A549 (cell line): ENCODE data around the gene ZFPL1. TPM values are rescaled to one million over a fixed set of nuclear protein-coding genes. Genes with fewer than 3 reads are reported as not detected.

Source experiments
- ATAC-seq, 2 experiments: fragments of 200-7000 bp in 1 of 2; fragments of >200 bp in 1 of 2; cut with Nextera tagmentation in 1 of 2; cut with Tn5 transposase in 1 of 2; 3 replicates each; pipeline versions ENCODE4 v1.8.0 to v1.9.1; 2018 to 2020; ENCODE audit warnings: mild to moderate bottlenecking in 1 of 2, moderate library complexity in 1 of 2
- CTCF ChIA-PET: fragments of 300-600 bp; sonication (Branson Sonifier 250); formaldehyde crosslinking; extraction: SDS; loops from one replicate; lab custom pipeline; 2021; ENCODE audit warnings: antibody characterized with exemption, inconsistent platforms; lab: Yijun Ruan, JAX
- POLR2A ChIA-PET: fragments of 350-600 bp; formaldehyde crosslinking; extraction: SDS; loops from one replicate; lab custom pipeline; 2021; ENCODE audit warnings: antibody characterized with exemption, inconsistent platforms; lab: Yijun Ruan, JAX
- DNase-seq, 2 experiments: peaks; one replicate each; pipeline versions ENCODE4 v3.0.0 to v3.0.0-alpha.2; 2011 to 2016; ENCODE audit warnings: low read depth in 1 of 2, low spot score in 1 of 2
- FAIRE-seq: peaks from 2 replicates; lab custom pipeline; 2011; peaks lifted over from hg19 to GRCh38; lab: Jason Lieb, UNC
- H3K27ac ChIP-seq, 2 experiments: fragments of >200 bp; sonication (Bioruptor Twin); formaldehyde crosslinking; 3 replicates each; pipeline ENCODE4 v1.5.1; 2016 to 2017
- H3K4me1 ChIP-seq: fragments of >200 bp; sonication (Bioruptor Twin); formaldehyde crosslinking; 3 replicates; pipeline ENCODE4 v1.6.1; 2016
- H3K4me2 ChIP-seq: fragments of >200 bp; sonication (Bioruptor Twin); formaldehyde crosslinking; 3 replicates; pipeline ENCODE4 v1.6.1; 2016
- H3K4me3 ChIP-seq: fragments of >200 bp; sonication (Bioruptor Twin); formaldehyde crosslinking; 3 replicates; pipeline ENCODE4 v1.5.1; 2016
- H3K9me3 ChIP-seq: fragments of >200 bp; sonication (Bioruptor Twin); formaldehyde crosslinking; 3 replicates; pipeline ENCODE4 v1.6.1; 2016
- BHLHE40 ChIP-seq: IDR thresholded peaks from 2 replicates; pipeline ENCODE4 v1.6.1; 2012; ENCODE audit warnings: low read depth, low read length, inconsistent platforms
- CBX8 ChIP-seq: fragments of 200-600 bp; sonication (generic); IDR thresholded peaks from 2 replicates; pipeline ENCODE4 v1.6.1; 2016
- CEBPB ChIP-seq, 2 experiments: fragments of >200 bp in 1 of 2; sonication (Bioruptor Twin) in 1 of 2; formaldehyde crosslinking in 1 of 2; IDR thresholded peaks; 2 replicates each; pipeline ENCODE4 v1.6.1; 2012 to 2016
- E2F6 ChIP-seq: IDR thresholded peaks from 2 replicates; pipeline ENCODE4 v1.6.1; 2012; ENCODE audit warnings: low read depth, borderline replicate concordance
- EHF ChIP-seq: fragments of 250-450 bp; sonication (Bioruptor Pico); IDR thresholded peaks from 2 replicates; pipeline ENCODE4 v1.5.0; 2020; ENCODE audit warnings: mild to moderate bottlenecking
- EP300 ChIP-seq, 2 experiments: fragments of >200 bp; sonication (Bioruptor Twin); formaldehyde crosslinking; IDR thresholded peaks; 2 replicates in 1 of 2; 3 replicates in 1 of 2; pipeline ENCODE4 v1.6.1; 2016 to 2017
- FOXS1 ChIP-seq: fragments of 250-450 bp; sonication (Bioruptor Pico); IDR thresholded peaks from 2 replicates; pipeline ENCODE4 v1.5.0; 2020; ENCODE audit warnings: mild to moderate bottlenecking, moderate library complexity
- HDAC2 ChIP-seq: fragments of 200-600 bp; sonication (generic); IDR thresholded peaks from 2 replicates; pipeline ENCODE4 v1.6.1; 2016
- HMGXB4 ChIP-seq: fragments of 250-450 bp; sonication (Bioruptor Pico); IDR thresholded peaks from 2 replicates; pipeline ENCODE4 v1.5.0; 2021; ENCODE audit warnings: mild to moderate bottlenecking, moderate library complexity, borderline replicate concordance
- JUN ChIP-seq, 2 experiments: fragments of >200 bp; sonication (Bioruptor Twin); formaldehyde crosslinking; IDR thresholded peaks; 2 replicates in 1 of 2; 3 replicates in 1 of 2; pipeline ENCODE4 v1.6.1; 2016 to 2017
- KDM1A ChIP-seq: fragments of 200-600 bp; sonication (generic); IDR thresholded peaks from 2 replicates; pipeline ENCODE4 v1.6.1; 2016; ENCODE audit warnings: low read depth, mild to moderate bottlenecking
- MAZ ChIP-seq: fragments of 150-350 bp; IDR thresholded peaks from 2 replicates; pipeline ENCODE4 v1.6.1; 2014; ENCODE audit warnings: antibody characterized with exemption, low read depth, low read length, borderline replicate concordance
- MYC ChIP-seq: IDR thresholded peaks from 2 replicates; pipeline ENCODE4 v1.6.1; 2012; ENCODE audit warnings: mild to moderate bottlenecking, inconsistent platforms, low read length, improper control_type of control experiment, borderline replicate concordance
- NFE2L2 ChIP-seq: fragments of 150-350 bp; conservative IDR thresholded peaks from 2 replicates; pipeline ENCODE4 v1.6.1; 2014; ENCODE audit warnings: low read length
- NPAS2 ChIP-seq: fragments of 250-450 bp; sonication (Bioruptor Pico); IDR thresholded peaks from 2 replicates; pipeline ENCODE4 v1.8.0; 2022; ENCODE audit warnings: mild to moderate bottlenecking, moderate library complexity, borderline replicate concordance
- RAD21 ChIP-seq, 2 experiments: fragments of >200 bp in 1 of 2; sonication (Bioruptor Twin) in 1 of 2; formaldehyde crosslinking in 1 of 2; IDR thresholded peaks in 1 of 2; conservative IDR thresholded peaks in 1 of 2; 2 replicates in 1 of 2; 3 replicates in 1 of 2; pipeline ENCODE4 v1.6.1; 2012 to 2018; ENCODE audit warnings: inconsistent platforms in 1 of 2
- RFX5 ChIP-seq: fragments of 450-650 bp; IDR thresholded peaks from 2 replicates; pipeline ENCODE4 v1.7.1; 2014; ENCODE audit warnings: antibody characterized with exemption, mild to moderate bottlenecking, moderate library complexity
- RNF2 ChIP-seq: fragments of 200-600 bp; sonication (generic); IDR thresholded peaks from 2 replicates; pipeline ENCODE4 v1.6.1; 2016; ENCODE audit warnings: low read depth, mild to moderate bottlenecking, antibody characterized with exemption, moderate library complexity, borderline replicate concordance
- ZC3H11A ChIP-seq: fragments of 450-650 bp; IDR thresholded peaks from 2 replicates; pipeline ENCODE4 v1.6.1; 2014; ENCODE audit warnings: antibody characterized with exemption, mild to moderate bottlenecking
- ZFP36 ChIP-seq: fragments of 450-650 bp; IDR thresholded peaks from 2 replicates; pipeline ENCODE4 v1.6.1; 2014; ENCODE audit warnings: borderline replicate concordance; ENCODE audit not compliant: partially characterized antibody
- ZNF302 ChIP-seq: fragments of 250-450 bp; sonication (Bioruptor Pico); IDR thresholded peaks from 2 replicates; pipeline ENCODE4 v1.9.0; 2021; ENCODE audit warnings: inconsistent platforms, mild to moderate bottlenecking, moderate library complexity
- WGBS: methylation state at CpG from one replicate; pipeline ENCODE4 v1.1.6; 2017; ENCODE audit errors: missing lambda C conversion rate; 5-methylcytosine and 5-hydroxymethylcytosine counted together
- polyA plus RNA-seq, 4 experiments: library from polyadenylated mRNA; depleted of rRNA in 3 of 4; stranded (reverse); fragments of >200 nt; fragmentation: RNase III in 1 of 4; extraction: RNeasy Plus Mini Kit Qiagen cat#74134 plus additional on column Dnase treatment in 1 of 4; gene quantifications; 2 replicates in 3 of 4; 3 replicates in 1 of 4; pipeline ENCODE4 v1.2.3, GENCODE V29; 2011 to 2017
- TF ChIP-seq, protein P1 (sequence below): fragments of 450-650 bp; IDR thresholded peaks from 2 replicates; pipeline ENCODE4 v1.6.1; 2014; ENCODE audit warnings: antibody characterized with exemption
- TF ChIP-seq, protein P2 (sequence below): fragments of 200-600 bp; sonication (generic); IDR thresholded peaks from 2 replicates; pipeline ENCODE4 v1.6.1; 2016; ENCODE audit warnings: antibody characterized with exemption, mild to moderate bottlenecking, moderate library complexity
- TF ChIP-seq, protein P3 (sequence below): fragments of >200 bp; sonication (Bioruptor Twin); formaldehyde crosslinking; IDR thresholded peaks from 2 replicates; pipeline ENCODE4 v1.6.1; 2016

Gene ZFPL1
- polyA plus RNA-seq, 2 of the 4 experiments (the other 2 are of a cell fraction): 30.1 to 31.7 TPM

- FAIRE-seq (no peak), DNase-seq (no peak), ATAC-seq (no peak)
- H3K27ac ChIP-seq: no peak overlapping the region
- no peaks in the 10 kb centered on the region for H3K9me3 ChIP-seq
- H3K4me3 ChIP-seq: no peak overlapping the region
- ChIA-PET CTCF (interaction anchor here (0.6 to 4.7 kb wide), 8 partner anchors 11 to 209 kb away, joined by 3 to 30 read pairs (median 4); partner anchors contain the start of genes SNX15 and TM7SF2), POLR2A (no interaction called here)
- H3K4me2 ChIP-seq: no peak overlapping the region
- peaks cover 10% of the 10 kb centered on the region for H3K4me1 ChIP-seq
- 92% methylated on average over 4 of the region's 4 CpGs for WGBS
- TF ChIP-seq BHLHE40 (no peak), ZNF302 (CRISPR knock-in tag) (no peak), RNF2 (no peak), RFX5 (no peak), EP300 (IDR thresholded peaks at IDR 0.05) (no peak), JUN (IDR thresholded peaks at IDR 0.05) (no peak), EHF (no peak)
- TF ChIP-seq, protein P1, sequence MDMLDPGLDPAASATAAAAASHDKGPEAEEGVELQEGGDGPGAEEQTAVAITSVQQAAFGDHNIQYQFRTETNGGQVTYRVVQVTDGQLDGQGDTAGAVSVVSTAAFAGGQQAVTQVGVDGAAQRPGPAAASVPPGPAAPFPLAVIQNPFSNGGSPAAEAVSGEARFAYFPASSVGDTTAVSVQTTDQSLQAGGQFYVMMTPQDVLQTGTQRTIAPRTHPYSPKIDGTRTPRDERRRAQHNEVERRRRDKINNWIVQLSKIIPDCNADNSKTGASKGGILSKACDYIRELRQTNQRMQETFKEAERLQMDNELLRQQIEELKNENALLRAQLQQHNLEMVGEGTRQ: no peak
- TF ChIP-seq, protein P2, sequence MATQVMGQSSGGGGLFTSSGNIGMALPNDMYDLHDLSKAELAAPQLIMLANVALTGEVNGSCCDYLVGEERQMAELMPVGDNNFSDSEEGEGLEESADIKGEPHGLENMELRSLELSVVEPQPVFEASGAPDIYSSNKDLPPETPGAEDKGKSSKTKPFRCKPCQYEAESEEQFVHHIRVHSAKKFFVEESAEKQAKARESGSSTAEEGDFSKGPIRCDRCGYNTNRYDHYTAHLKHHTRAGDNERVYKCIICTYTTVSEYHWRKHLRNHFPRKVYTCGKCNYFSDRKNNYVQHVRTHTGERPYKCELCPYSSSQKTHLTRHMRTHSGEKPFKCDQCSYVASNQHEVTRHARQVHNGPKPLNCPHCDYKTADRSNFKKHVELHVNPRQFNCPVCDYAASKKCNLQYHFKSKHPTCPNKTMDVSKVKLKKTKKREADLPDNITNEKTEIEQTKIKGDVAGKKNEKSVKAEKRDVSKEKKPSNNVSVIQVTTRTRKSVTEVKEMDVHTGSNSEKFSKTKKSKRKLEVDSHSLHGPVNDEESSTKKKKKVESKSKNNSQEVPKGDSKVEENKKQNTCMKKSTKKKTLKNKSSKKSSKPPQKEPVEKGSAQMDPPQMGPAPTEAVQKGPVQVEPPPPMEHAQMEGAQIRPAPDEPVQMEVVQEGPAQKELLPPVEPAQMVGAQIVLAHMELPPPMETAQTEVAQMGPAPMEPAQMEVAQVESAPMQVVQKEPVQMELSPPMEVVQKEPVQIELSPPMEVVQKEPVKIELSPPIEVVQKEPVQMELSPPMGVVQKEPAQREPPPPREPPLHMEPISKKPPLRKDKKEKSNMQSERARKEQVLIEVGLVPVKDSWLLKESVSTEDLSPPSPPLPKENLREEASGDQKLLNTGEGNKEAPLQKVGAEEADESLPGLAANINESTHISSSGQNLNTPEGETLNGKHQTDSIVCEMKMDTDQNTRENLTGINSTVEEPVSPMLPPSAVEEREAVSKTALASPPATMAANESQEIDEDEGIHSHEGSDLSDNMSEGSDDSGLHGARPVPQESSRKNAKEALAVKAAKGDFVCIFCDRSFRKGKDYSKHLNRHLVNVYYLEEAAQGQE: no peak
- TF ChIP-seq, all 56 proteins: peak for 0
Observed at GRCh38 chr11:65089621-65090020, 5.6 kb downstream of the ZFPL1 start.

DNA sequence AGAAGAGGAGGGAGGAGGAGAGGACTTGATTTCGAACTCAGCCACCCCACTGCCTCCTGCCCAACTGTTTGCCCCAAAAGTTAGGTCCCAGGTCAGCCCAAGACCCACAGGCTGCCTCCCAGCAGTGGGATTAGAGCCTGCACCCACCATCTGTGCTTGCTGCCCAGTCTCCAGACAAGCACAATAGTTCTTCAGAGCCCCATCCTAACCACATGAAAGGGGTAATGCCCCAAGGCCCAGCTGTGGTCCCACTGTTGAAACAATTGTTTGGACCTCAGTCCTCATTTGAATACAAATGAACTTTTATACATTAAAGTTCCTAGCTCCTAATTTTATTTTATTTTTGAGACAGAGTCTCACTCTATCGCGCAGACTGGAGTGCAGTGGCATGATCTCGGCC is 6.6 kb downstream of the ZFPL1 start:
- no peak for FAIRE-seq
- CTCF ChIA-PET: interaction anchor here (0.7 to 4.7 kb wide), 7 partner anchors 12 to 133 kb away, joined by 3 to 30 read pairs (median 6); partner anchors contain the start of genes ARL2, SNX15 and TM7SF2
- Histone ChIP-seq H3K27ac (no peak overlapping the region), H3K4me1 (peaks cover 1% of the 10 kb centered on the region; the same call in 1 of the 3 replicates), H3K4me3 (no peak overlapping the region), H3K9me3 (no peaks in the 10 kb centered on the region), H3K4me2 (no peak overlapping the region)
- POLR2A ChIA-PET: interaction anchor here (0.7 kb wide), 1 partner anchor 508 kb away, joined by 6 read pairs; no protein-coding TSS in a partner anchor
- TF ChIP-seq NPAS2 (no peak), MAZ (no peak), ZFP36 (no peak), ZNF302 (CRISPR knock-in tag) (no peak), EP300 (IDR thresholded peaks at IDR 0.05) (no peak), HMGXB4 (CRISPR knock-in tag) (no peak), MYC (no peak), CBX8 (no peak), NFE2L2 (no peak), HDAC2 (no peak), JUN (IDR thresholded peaks at IDR 0.05) (no peak), RAD21 (conservative IDR thresholded peaks at IDR 0.05 in 1 of 2, IDR thresholded peaks at IDR 0.05 in 1 of 2) (no peak), ZC3H11A (no peak), E2F6 (no peak), FOXS1 (no peak), CEBPB (IDR thresholded peaks at IDR 0.05) (no peak), KDM1A (no peak)
- TF ChIP-seq, protein P3, sequence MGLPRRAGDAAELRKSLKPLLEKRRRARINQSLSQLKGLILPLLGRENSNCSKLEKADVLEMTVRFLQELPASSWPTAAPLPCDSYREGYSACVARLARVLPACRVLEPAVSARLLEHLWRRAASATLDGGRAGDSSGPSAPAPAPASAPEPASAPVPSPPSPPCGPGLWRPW: no peak
- no peak for DNase-seq
- ATAC-seq: no peak
- 80% methylated on average over 4 of the region's 4 CpGs for WGBS
